Measurements from ENCODE around the gene CHST14. TPM values are rescaled to one million over a fixed set of nuclear protein-coding genes. Genes with fewer than 3 reads are reported as not detected.

The CHST14 gene, protein sequence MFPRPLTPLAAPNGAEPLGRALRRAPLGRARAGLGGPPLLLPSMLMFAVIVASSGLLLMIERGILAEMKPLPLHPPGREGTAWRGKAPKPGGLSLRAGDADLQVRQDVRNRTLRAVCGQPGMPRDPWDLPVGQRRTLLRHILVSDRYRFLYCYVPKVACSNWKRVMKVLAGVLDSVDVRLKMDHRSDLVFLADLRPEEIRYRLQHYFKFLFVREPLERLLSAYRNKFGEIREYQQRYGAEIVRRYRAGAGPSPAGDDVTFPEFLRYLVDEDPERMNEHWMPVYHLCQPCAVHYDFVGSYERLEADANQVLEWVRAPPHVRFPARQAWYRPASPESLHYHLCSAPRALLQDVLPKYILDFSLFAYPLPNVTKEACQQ
- total RNA-seq (2014; rRNA removed; shearing (Covaris generic)): 28.7 and 30.2 TPM in 2 replicates

DNA sequence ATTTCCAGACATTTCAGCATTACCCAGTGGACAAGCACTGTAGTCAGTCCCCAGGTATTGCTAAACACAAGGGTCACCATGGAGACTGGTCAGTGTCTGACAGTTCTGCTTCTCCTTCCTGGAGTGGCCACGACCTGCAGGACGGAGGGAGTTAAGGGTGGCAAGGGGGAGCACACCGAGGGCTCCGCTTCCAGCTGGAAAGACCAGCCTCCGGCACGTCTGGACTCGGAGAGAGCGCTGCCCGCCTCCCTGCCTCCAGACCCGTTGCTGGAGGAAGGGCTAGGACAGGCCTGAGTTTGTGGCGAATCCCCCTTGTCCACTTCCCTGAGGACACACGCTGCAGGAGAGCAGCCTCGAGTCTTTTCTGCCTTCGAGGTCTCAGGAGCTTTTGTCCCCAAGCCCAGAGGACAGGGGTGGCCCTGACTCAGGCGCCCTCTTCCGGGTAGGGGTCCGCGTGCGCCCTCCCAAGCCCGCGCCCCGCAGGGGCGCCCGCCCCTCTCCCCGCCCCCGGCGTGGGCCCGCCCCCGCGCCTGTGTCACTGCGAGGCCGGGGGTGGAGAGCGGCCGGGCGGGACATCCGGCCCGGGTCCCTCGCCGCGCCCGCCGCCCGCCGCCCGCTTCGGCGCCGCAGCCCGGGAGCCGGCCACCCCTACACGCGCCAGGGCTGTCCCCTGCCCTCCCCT lies at the start of gene CHST14:
TSS of gene CHST14 (plus strand) at position 562 of the 682 bp plus-strand sequence. CDS start 230 bp downstream, outside the sequence.
- peaks cover 37% of the 10 kb centered on the region for H3K4me1 ChIP-seq (replicated peaks)
- DNase-seq (ENCODE audit: low read depth in 1 of 2, low spot score in 2 of 2): peak; percentile 63 to 68
- no peaks in the 10 kb centered on the region for H3K27me3 ChIP-seq (replicated peaks)
- no peaks in the 10 kb centered on the region for H3K9me3 ChIP-seq (replicated peaks)
- peaks cover 28% of the 10 kb centered on the region for H3K36me3 ChIP-seq
- peak within 1 kb of the TSS; percentile 74 for H3K27ac ChIP-seq
- H3K4me3 ChIP-seq: peak within 1 kb of the TSS; percentile 73

DNA sequence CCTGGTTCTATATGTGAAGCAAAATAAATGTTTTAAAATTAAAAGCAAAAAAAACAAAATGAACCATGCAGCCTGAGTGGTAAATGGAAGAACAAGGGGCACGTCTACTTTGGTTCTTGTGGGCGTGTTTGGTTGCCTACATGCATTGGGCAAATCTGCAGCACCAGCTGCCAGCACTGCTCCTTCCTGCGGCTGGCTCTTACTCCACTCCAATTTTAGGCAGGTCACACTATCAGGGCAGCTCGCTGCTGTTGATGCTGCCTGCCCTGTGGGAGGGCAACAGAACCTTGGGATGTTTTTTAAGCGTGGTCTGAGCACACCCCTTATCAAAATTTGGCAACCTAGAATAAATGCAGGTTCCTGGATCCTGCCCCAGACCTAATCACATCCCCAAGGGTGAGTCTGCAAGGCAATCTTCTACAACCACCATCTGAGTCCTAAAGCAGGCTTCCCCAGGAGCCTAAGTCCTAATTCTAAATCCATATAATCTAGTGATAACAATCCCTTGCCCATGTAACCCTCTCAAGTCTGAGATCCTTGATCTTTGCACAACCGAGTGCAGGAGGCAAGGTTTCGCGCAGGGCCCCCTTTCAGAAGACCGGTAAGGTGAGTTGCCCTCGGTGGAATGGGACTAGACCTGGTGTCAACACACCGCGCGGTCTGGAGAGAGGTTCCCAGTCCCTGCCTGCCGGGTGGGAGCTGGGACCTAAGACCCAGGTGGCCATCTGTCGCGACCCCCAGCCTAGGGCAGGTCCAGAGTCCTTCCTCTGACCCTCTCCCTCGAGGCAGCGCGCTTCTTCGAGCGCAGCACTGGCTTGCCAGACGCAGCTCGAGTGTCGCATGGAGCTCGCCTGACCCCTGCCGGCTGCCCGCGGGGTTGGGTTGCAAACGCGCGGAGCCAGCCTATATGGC lies 49.3 kb upstream of the CHST14 start:
- DNase-seq (ENCODE audit: low read depth in 1 of 2, low spot score in 2 of 2): peak; percentile 66 to 79
- Histone ChIP-seq H3K27ac (no peak overlapping the region), H3K4me3 (no peak overlapping the region), H3K4me1 (replicated peaks) (peaks cover 6% of the 10 kb centered on the region), H3K27me3 (replicated peaks) (no peaks in the 10 kb centered on the region), H3K9me3 (replicated peaks) (no peaks in the 10 kb centered on the region), H3K36me3 (peaks cover 20% of the 10 kb centered on the region)

DNA sequence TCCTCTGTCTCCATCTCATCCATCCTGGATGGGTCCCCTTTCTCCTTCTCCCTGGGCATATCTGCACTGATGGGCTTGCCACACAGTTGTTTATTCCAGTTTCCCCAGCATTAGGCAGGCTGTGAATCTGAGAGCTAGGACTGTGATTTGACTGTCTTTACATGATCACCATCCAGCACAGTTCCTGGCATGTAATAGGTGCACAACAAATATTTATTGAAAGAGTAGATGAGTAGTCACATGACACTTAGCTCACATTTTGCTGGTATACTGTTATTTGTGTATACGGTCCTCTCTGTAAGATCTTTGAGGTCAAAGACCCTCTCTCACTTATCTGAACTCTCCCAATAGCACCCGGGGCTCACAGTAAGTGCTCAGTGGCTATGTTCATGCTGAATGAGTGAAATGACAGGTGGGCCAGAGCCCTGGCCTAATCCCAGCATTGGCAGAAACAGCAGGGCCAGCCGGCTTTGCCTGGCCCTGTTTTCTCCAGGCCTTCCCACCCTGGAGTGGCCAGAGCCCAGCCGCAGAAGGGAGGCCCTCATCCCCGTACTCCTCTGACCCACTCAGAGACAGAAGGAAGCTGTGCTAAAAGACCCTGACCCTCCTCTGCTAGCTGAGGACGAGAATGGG lies 46.2 kb upstream of the CHST14 start:
- H3K4me1 ChIP-seq (replicated peaks): peaks cover 6% of the 10 kb centered on the region
- no peak for DNase-seq (ENCODE audit: low read depth in 1 of 2, low spot score in 2 of 2)
- no peaks in the 10 kb centered on the region for H3K27me3 ChIP-seq (replicated peaks)
- no peak overlapping the region for H3K4me3 ChIP-seq
- no peaks in the 10 kb centered on the region for H3K9me3 ChIP-seq (replicated peaks)
- no peak overlapping the region for H3K27ac ChIP-seq
- H3K36me3 ChIP-seq: peaks cover 2% of the 10 kb centered on the region; the same call in 1 of the 2 replicates

DNA sequence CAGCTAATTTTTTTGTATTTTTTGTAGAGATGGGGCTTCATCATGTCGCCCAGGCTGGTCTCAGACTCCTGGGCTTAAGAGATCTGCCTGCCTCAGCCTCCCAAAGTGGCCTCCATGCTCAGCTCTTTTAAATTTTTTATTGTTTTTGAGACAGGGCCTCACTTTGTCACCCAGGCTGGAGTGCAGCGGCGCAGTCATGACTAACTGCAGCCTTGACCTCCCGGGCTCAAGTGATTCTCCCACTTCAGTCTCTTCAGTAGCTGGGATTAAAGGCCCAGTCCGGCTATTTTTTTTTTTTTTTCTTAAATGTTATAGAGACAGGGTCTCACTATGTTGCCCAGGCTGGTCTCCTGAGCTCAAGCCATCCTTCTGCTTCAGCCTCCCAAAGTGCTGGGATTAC lies 45.1 kb upstream of the CHST14 start:
- Histone ChIP-seq H3K4me3 (no peak overlapping the region), H3K9me3 (replicated peaks) (no peaks in the 10 kb centered on the region), H3K27me3 (replicated peaks) (no peaks in the 10 kb centered on the region), H3K4me1 (replicated peaks) (peaks cover 6% of the 10 kb centered on the region), H3K36me3 (no peaks in the 10 kb centered on the region), H3K27ac (no peak overlapping the region)
- no peak for DNase-seq (ENCODE audit: low read depth in 1 of 2, low spot score in 2 of 2)

DNA sequence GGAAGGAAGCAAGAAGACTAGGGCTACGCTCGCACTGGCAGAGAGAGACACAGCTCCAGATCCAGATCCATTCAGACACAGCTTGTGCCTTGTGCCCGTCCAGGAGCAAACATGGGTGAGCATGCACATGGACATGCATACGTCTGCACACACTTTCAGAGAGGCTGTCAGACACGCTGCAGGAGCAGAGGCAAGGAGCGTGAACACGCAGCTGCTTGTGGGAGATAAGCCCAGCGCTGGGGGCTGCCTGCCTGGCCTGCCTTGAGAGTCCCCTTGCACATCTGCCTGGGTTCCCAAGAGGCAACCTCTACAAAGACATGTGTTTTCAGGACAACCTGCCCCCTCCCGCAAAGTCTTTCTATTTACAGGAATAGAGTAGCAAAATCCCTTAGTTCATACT lies 43.6 kb upstream of the CHST14 start:
- Histone ChIP-seq H3K4me3 (no peak overlapping the region), H3K9me3 (replicated peaks) (no peaks in the 10 kb centered on the region), H3K27ac (no peak overlapping the region), H3K36me3 (no peaks in the 10 kb centered on the region), H3K27me3 (replicated peaks) (no peaks in the 10 kb centered on the region; the same call in 1 of the 2 replicates), H3K4me1 (replicated peaks) (no peaks in the 10 kb centered on the region; the same call in 1 of the 2 replicates)
- no peak for DNase-seq (ENCODE audit: low read depth in 1 of 2, low spot score in 2 of 2)

DNA sequence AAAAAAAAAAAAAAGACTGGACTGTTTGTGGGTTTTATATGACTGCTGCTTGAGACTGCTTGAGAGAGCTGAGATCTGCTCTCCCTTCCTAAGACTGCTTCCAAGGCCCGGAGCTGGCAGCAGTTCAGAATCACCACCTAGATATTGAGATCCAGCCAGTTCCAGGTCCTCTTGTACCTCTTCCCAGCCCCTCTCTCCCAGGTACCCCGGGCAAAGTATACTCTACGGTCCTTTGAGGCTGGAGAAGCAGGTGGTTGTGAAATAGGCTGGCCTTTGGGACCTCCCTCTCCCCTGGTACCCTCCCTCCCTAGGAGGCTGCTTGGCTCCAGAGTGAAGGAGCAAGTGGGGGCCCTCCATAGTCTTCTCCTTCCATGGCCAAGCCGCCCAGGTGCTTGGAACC lies 42.6 kb upstream of the CHST14 start:
- Histone ChIP-seq H3K9me3 (replicated peaks) (no peaks in the 10 kb centered on the region), H3K27ac (no peak overlapping the region), H3K4me3 (no peak overlapping the region), H3K36me3 (no peaks in the 10 kb centered on the region), H3K4me1 (replicated peaks) (no peaks in the 10 kb centered on the region), H3K27me3 (replicated peaks) (no peaks in the 10 kb centered on the region; the same call in 1 of the 2 replicates)
- no peak for DNase-seq (ENCODE audit: low read depth in 1 of 2, low spot score in 2 of 2)

DNA sequence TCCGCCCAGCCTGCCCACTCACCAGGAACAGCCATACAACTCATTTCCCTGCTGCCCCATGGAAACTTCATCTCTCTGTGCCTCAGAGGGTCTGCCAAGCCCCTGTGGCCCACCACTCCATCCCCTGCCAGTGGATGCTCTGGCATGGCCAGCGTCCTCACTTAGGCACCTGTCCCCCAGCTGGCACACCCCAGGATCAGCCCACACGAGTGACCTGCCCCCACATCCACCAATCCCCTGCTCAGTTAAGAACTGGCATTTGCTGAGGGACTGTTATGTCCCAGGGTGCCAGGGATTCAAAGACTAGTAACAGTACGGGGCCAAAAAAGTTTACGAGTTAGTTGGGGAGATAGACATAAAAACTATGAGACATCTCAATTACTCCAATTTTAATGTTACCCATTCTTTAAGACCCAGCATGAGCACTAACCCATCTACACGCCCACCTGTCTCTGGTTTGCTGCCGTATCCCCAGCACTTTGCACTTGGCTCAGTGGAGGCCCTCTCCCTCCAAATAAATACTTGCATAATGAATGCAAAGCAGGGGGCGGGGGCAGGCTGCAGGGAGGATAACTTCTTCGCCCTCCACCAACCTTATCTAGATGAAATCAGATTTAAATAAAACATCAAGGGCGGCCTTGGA lies 41.6 kb upstream of the CHST14 start:
- Histone ChIP-seq H3K4me3 (no peak overlapping the region), H3K4me1 (replicated peaks) (no peaks in the 10 kb centered on the region), H3K27ac (no peak overlapping the region), H3K27me3 (replicated peaks) (no peaks in the 10 kb centered on the region; the same call in 1 of the 2 replicates), H3K9me3 (replicated peaks) (no peaks in the 10 kb centered on the region), H3K36me3 (no peaks in the 10 kb centered on the region)
- no peak for DNase-seq (ENCODE audit: low read depth in 1 of 2, low spot score in 2 of 2)

DNA sequence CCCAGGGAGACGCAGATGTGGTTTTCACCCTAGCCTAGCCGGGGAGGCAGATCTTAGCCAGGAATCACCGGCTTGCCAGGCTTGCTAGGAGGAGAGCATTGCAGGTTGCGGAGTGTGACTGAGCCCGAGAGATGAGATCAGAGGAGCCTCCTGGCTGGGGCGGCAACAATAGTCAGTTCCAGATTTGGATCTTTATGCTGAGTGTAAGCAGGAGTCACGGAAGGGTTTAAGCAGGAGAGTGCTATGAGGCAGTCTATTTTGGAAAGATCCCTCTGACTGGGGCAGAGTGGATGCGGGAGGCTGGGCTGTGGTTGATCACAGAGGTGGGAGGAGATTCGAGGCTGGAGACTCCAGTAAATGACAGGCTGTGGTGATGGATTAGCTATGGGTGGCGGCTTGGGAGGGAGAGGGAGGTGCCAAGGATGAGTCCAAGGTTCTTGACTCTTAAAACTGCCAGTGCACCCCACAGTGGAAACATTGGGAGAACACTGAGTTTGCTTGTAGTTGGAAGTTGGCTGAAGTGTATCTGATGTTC lies 40.4 kb upstream of the CHST14 start:
- H3K27ac ChIP-seq: no peak overlapping the region
- peaks cover under 1% of the 10 kb centered on the region for H3K27me3 ChIP-seq (replicated peaks)
- H3K4me1 ChIP-seq (replicated peaks): no peaks in the 10 kb centered on the region
- H3K36me3 ChIP-seq: no peaks in the 10 kb centered on the region
- no peak for DNase-seq (ENCODE audit: low read depth in 1 of 2, low spot score in 2 of 2)
- H3K9me3 ChIP-seq (replicated peaks): no peaks in the 10 kb centered on the region
- H3K4me3 ChIP-seq: no peak overlapping the region

DNA sequence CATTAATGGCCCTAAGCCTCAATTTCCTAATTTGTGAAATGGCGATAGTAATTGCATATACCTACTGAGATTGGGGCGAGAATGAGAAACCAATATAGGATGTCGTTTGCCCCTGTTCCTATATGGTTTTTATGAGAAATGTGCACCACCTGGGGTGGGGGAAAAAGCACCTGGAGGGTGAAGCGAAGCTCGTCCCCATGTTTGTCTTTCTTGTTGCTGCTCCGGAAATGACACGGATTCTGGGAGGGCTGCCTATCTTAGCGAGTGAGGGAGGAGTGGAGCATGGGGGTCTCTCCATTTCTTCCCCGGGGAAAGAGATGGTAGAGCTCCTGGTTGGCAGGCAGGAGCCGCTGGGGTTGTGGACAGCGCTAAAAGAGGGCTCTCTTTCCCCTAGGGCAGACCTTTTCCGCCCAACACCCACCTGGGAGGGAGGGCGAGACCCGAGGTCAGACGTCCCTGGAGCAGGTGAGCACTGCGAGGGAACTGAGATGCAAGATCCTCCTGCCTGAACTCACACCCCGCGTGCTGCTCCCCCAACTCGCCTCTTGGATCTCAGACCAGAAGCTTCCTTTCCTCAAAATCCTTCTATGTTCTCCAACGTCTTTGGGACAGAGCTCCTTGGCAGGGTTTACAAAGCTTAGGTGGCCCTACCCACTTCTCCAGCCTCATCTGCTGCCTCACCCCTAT lies 35.6 kb upstream of the CHST14 start:
- H3K27ac ChIP-seq: no peak overlapping the region
- no peak for DNase-seq (ENCODE audit: low read depth in 1 of 2, low spot score in 2 of 2)
- H3K27me3 ChIP-seq (replicated peaks): peaks cover 39% of the 10 kb centered on the region

DNA sequence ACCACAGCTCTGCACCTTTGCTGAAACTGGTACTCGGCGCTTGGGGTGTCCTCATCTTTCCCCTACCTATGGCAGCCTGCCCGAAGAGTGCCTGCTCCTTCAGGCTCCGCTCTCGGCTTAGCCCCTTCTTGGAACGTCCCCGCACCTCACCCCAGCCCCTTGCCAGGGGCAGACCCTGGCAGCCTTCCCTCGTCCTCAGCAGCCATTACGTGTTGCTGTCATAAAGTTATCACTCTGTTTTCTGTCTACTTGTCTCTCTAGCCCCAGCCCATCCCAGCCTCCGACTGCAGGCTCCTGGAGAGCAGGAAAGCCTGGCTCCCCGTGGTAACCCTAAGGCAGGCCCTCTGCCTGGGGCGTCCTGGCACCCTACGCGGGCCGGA lies 35.1 kb upstream of the CHST14 start:
- Histone ChIP-seq H3K4me1 (replicated peaks) (peaks cover 24% of the 10 kb centered on the region), H3K36me3 (no peaks in the 10 kb centered on the region; the same call in 1 of the 2 replicates), H3K27ac (no peak overlapping the region), H3K27me3 (replicated peaks) (peaks cover 40% of the 10 kb centered on the region), H3K9me3 (replicated peaks) (no peaks in the 10 kb centered on the region), H3K4me3 (peak overlapping the region; percentile 32)
- no peak for DNase-seq (ENCODE audit: low read depth in 1 of 2, low spot score in 2 of 2)

More for the DNA sequence above, 35.6 kb upstream of the CHST14 start:
- peaks cover 23% of the 10 kb centered on the region for H3K4me1 ChIP-seq (replicated peaks)
- no peaks in the 10 kb centered on the region for H3K9me3 ChIP-seq (replicated peaks)
- no peak overlapping the region for H3K4me3 ChIP-seq
- H3K36me3 ChIP-seq: no peaks in the 10 kb centered on the region; the same call in 1 of the 2 replicates

DNA sequence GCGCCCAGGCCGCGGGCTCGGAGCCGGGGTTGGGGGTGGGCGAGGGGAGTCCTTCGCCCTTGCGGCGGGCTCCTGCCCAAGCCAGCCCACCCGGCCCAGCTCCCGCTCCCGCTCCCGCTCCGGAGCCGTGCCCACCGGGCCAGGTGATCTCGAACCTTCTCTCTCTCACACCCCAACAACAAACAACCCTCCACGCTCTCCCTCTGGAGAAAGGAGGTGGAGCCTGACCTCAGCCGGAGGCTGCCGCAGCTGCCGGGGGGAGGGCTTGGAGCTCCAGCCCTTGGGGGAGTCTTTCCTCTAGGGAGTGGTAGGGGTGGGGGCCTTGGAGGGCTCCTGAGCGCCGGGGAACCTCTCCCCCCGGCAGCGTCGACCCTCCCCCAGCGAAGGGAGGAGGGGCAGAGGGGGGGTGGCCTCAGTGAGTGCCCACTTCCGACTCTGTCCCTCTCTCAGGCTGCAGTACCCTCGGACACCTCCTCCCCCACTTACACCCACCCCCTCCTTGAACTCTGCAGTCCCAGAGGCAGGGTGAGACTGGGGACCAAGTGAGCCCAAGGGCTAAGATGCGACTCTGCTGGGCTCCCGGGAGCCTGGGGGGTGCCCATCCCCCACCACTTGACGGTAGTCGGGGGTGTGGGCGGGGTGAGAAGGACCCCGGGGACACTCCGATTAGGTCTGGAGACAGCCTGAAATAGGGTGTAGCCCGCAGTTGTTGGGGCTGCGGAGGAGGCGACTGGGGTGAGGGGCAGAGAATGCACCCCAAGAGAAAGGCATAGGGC lies 34.5 kb upstream of the CHST14 start:
- Histone ChIP-seq H3K36me3 (peaks cover 3% of the 10 kb centered on the region), H3K4me1 (replicated peaks) (peaks cover 24% of the 10 kb centered on the region), H3K27me3 (replicated peaks) (peaks cover 40% of the 10 kb centered on the region), H3K27ac (no peak overlapping the region), H3K4me3 (peak overlapping the region; percentile 32), H3K9me3 (replicated peaks) (0 out of 2 replicates have a peak, but pooled peaks cover 2% of the 10 kb centered on the region)
- no peak for DNase-seq (ENCODE audit: low read depth in 1 of 2, low spot score in 2 of 2)
